Endothelial cell (in vitro differentiated cells): ENCODE measurements around the gene SSBP3. TPM values are rescaled to one million over a fixed set of nuclear protein-coding genes. Genes with fewer than 3 reads are reported as not detected.

ENCODE experiments used
- DNase-seq: peaks from one replicate; pipeline ENCODE4 v3.0.0; 2021; ENCODE audit warnings: low spot score
- H3K27ac Mint-ChIP-seq: one replicate; pipeline ENCODE4 v1.8.0; 2021; ENCODE audit warnings: mixed read lengths, inconsistent platforms; ENCODE audit not compliant: unreplicated experiment
- H3K27me3 Mint-ChIP-seq: one replicate; pipeline ENCODE4 v1.8.0; 2021; ENCODE audit warnings: mild to moderate bottlenecking, moderate library complexity, mixed read lengths, inconsistent platforms; ENCODE audit not compliant: unreplicated experiment
- H3K36me3 Mint-ChIP-seq: one replicate; pipeline ENCODE4 v1.8.0; 2021; ENCODE audit warnings: mild to moderate bottlenecking, low read depth, mixed read lengths, inconsistent platforms; ENCODE audit not compliant: unreplicated experiment
- H3K4me1 Mint-ChIP-seq: one replicate; pipeline ENCODE4 v1.8.0; 2021; ENCODE audit warnings: mild to moderate bottlenecking, mixed read lengths, inconsistent platforms; ENCODE audit not compliant: unreplicated experiment
- H3K4me3 Mint-ChIP-seq: one replicate; pipeline ENCODE4 v1.8.0; 2021; ENCODE audit warnings: mild to moderate bottlenecking, mixed read lengths, inconsistent platforms; ENCODE audit not compliant: unreplicated experiment
- H3K9me3 Mint-ChIP-seq: one replicate; pipeline ENCODE4 v1.8.0; 2021; ENCODE audit warnings: mixed read lengths, inconsistent platforms; ENCODE audit not compliant: unreplicated experiment
- CTCF ChIP-seq: fragments of 200-600 bp; sonication (generic); IDR thresholded peaks from one replicate; pipeline ENCODE4 v1.5.0; 2021; ENCODE audit warnings: antibody characterized with exemption; ENCODE audit not compliant: unreplicated experiment
- total RNA-seq: library from RNA; stranded (reverse); fragmentation: NEBNext Ultra II Directional; extraction: Animal tissue kit (Norgen Biotek cat#: 25700); gene quantifications from one replicate; pipeline ENCODE4 v1.2.1, GENCODE V29; 2021; ENCODE audit not compliant: unreplicated experiment

Gene SSBP3
- total RNA-seq, 1 donor from 2014 or later = 142 TPM

DNA sequence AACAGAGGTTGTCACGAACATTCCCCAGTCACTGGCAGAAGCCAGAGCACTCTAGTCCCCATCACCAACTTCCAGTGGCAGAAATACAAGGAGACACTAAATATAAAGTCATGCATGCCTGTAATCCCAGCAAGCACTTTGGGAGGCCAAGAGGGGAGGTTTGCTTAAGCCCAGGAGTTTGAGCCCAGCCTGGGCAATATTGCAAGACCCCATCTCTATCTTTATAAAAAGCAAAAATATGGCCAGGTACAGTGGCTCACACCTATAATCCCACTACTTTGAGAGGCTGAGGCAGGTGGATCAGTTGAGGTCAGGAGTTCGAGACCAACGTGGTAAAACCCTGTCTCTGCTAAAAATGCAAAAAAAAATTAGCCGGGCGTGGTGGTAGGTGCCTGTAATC lies 212.7 kb downstream of the SSBP3 start:
- TF ChIP-seq CTCF = no peak
- peaks cover 1% of the 10 kb centered on the region for H3K27me3 Mint-ChIP-seq
- peaks cover 5% of the 10 kb centered on the region for H3K4me1 Mint-ChIP-seq
- no peak overlapping the region for H3K4me3 Mint-ChIP-seq
- no peak for DNase-seq
- H3K36me3 Mint-ChIP-seq = peaks cover 3% of the 10 kb centered on the region
- no peak overlapping the region for H3K27ac Mint-ChIP-seq
- no peaks in the 10 kb centered on the region for H3K9me3 Mint-ChIP-seq

DNA sequence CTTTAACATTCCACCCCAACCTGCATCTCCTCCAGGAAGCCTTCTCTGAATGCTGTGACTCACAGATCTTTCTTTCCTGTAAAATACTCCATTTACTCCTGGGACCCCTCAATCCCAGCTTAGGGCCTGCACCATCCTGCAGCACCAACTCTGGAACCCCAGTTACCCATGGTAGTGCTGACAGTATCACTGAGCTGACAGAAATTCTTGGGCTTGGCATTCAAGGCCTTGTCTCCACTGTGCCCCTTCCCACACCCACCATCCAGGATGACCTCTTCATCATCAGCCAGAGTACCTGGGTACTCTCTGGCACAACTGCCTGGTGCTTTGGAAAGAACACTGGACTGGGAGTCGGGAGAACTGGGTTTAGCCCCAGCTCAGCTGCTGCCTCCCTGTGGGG lies 214.7 kb downstream of the SSBP3 start:
- peaks cover 3% of the 10 kb centered on the region for H3K36me3 Mint-ChIP-seq
- H3K4me1 Mint-ChIP-seq = peaks cover 6% of the 10 kb centered on the region
- no peak overlapping the region for H3K27ac Mint-ChIP-seq
- TF ChIP-seq CTCF = no peak
- no peak for DNase-seq
- peaks cover 1% of the 10 kb centered on the region for H3K27me3 Mint-ChIP-seq
- H3K4me3 Mint-ChIP-seq = no peak overlapping the region
- H3K9me3 Mint-ChIP-seq = no peaks in the 10 kb centered on the region

GRCh38 chr1:54190526-54190925 lies 215.7 kb downstream of the SSBP3 start:
- Mint-ChIP-seq H3K36me3 (peaks cover 3% of the 10 kb centered on the region), H3K4me3 (no peak overlapping the region), H3K4me1 (peaks cover 5% of the 10 kb centered on the region), H3K27ac (no peak overlapping the region), H3K27me3 (peaks cover 1% of the 10 kb centered on the region), H3K9me3 (no peaks in the 10 kb centered on the region)
- no peak for DNase-seq
- TF ChIP-seq CTCF = no peak

- Mint-ChIP-seq H3K27me3 (peaks cover 1% of the 10 kb centered on the region), H3K9me3 (no peaks in the 10 kb centered on the region), H3K4me3 (no peak overlapping the region), H3K4me1 (peaks cover 5% of the 10 kb centered on the region), H3K36me3 (peaks cover 4% of the 10 kb centered on the region), H3K27ac (no peak overlapping the region)
- no peak for TF ChIP-seq CTCF
- DNase-seq = no peak
Measured at GRCh38 chr1:54188291-54188690, 217.9 kb downstream of the SSBP3 start.

- TF ChIP-seq CTCF = no peak
- no peak for DNase-seq
- Mint-ChIP-seq H3K36me3 (peaks cover 4% of the 10 kb centered on the region), H3K4me3 (no peak overlapping the region), H3K27me3 (peaks cover 5% of the 10 kb centered on the region), H3K4me1 (peaks cover 8% of the 10 kb centered on the region), H3K27ac (no peak overlapping the region), H3K9me3 (no peaks in the 10 kb centered on the region)
Measured at GRCh38 chr1:54186056-54186455, 220.1 kb downstream of the SSBP3 start.
